ENCODE results near the gene HOXD9.

HOXD9 gene

GRCh38 chr2:176122683-176123410 is at the start of gene HOXD9:
TSS of gene HOXD9 (plus strand) at chr2:176122719. CDS start at chr2:176122769, 50 bp downstream.
- FAIRE-seq (no peak), DNase-seq (ENCODE audit: low spot score) (no peak)

DNA sequence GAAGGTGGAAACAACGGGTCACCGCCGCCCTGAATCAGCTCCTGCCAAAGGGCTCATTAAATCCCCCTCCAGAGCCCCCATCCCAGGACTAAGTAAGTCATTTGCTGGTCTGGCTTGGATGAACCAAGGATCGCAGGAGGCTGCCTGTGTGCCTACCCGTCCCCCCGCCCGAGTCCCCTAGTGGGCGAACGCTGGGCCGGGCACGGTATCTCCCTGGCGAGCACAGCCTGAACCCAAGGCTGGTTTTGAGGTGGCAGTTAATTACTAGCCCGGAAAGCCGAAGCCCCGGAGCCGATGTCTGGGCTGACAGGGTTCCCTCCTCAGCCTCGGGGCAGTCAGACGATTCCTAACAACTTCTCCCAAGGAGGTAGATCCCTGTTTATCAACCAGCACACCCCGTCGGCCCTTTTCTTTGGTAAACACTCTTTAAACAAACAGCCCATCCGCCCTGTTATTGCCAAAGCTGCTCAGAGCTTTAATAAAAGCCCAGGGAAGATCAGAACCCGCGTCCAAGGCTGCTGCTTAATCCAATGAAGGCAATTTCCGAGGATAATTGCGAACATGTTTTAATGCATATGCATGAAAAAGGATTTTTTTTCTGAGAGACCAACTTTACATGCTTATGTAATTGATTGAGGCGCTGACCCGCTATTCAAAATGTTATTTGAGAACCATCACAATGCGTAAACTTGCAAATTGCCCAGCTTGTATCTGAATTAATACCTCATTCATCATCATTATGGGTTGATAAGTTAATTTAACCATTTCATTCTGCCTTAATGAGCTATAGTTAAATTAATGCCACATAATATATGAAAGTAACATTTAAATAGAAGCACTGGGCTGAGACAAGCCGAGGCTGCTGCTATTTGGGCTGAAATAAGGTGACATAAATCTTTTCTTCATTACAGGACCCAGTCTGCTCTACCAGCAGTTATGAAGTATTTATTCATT is 49.3 kb upstream of the HOXD9 start:
- no peak for DNase-seq (ENCODE audit: low spot score)
- no peak for FAIRE-seq

DNA sequence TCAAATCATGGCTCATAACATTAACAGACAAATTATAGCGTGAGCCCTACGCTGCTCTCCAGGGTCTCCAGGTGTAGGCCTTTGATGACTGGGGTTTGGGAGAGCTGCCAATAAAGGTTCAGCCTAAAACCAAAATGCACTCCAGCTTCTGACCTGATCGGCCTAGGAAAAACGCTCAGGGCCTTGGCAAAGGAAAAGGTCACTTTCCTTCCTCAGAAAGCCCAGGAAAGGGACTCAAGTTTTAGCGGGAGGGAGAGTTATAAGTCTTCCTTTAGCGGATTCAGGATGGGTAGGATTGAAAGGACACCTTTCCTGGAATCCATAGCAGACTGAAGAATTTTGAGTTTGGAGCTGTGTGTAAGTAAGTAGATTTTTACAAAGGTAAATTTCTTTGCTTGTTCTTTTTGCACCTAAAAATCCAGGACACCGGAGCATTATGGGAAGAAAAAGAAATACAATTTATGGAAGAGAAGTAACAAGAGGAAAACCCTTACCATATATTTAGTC is 47.5 kb upstream of the HOXD9 start:
- DNase-seq (ENCODE audit: low spot score), result no peak
- FAIRE-seq, result no peak

DNA sequence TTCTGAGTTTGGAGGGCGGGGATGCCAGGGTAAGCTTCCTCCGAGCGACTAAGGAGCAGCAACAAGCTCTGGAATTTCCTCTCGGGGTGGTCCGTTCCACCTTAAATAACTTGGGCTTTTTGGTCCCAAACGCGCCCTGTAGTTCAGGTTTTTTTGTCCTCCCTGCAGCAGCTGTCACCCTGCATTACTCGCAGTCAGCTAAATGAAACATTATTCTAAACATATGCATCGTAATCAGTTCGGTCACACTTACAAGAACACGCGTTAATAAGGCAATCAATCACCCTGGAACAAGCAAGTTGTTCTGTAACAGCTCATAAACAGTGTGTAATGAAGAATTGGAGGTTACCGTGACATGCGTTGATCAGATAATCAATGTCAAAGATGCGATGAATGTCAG is 47.0 kb upstream of the HOXD9 start:
- FAIRE-seq (no peak), DNase-seq (ENCODE audit: low spot score) (no peak)

- FAIRE-seq (no peak), DNase-seq (ENCODE audit: low spot score) (no peak)
These were observed 46.5 kb upstream of the HOXD9 start for GRCh38 chr2:176076063-176076462.

DNA sequence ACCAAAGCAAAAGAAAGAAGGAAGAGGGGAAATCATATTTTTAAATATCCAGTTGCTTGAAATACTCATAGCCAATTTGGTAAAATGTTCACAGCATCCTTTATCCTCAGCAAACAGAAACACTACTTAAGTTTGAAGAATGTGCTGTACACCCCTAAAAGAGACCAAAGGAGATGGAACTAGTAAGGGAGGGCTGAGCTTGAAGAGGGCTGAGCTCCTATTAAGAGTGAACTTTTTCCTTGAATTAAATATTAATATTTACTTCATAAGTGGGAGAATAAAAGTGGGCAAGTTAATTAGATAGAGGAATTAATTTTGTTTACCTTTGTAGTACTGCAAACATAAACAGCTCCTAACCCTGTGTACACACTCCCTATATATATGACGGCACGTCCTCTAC is 45.7 kb upstream of the HOXD9 start:
- FAIRE-seq, result no peak
- DNase-seq (ENCODE audit: low spot score), result no peak

GRCh38 chr2:176078541-176079284 is 43.8 kb upstream of the HOXD9 start:
- DNase-seq (ENCODE audit: low spot score), result no peak
- FAIRE-seq, result no peak

DNA sequence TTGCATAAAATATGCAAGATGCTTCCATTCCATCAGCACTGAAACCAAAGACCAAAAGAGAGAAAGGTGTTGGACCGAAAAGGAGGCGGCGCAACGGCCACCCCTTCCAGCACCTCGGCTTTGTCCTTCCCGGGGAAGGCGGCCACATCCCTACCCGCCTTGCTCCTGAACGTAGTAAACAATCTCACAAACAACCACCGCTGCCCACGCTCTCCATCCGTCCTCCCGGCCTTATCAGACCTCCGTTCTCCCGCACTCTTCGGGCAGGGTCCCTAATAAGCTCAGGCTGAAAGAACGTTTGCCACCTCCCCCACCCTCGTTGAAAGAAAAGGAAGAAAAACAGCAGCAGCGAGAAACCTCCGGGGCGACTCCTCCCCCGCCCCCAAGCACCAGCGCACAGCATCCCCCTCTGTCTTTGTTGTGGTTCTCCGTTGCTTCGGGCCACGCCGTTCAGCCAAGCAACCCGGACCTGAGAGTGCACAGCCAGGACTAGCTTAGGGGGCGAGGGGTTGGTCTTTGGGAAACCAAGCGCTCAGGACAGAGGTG is 43.2 kb upstream of the HOXD9 start:
- DNase-seq (ENCODE audit: low spot score), result no peak
- FAIRE-seq, result no peak

- FAIRE-seq, result no peak
- peak; percentile 44 for DNase-seq (ENCODE audit: low spot score)
These were observed 42.5 kb upstream of the HOXD9 start for GRCh38 chr2:176079831-176080539.

DNA sequence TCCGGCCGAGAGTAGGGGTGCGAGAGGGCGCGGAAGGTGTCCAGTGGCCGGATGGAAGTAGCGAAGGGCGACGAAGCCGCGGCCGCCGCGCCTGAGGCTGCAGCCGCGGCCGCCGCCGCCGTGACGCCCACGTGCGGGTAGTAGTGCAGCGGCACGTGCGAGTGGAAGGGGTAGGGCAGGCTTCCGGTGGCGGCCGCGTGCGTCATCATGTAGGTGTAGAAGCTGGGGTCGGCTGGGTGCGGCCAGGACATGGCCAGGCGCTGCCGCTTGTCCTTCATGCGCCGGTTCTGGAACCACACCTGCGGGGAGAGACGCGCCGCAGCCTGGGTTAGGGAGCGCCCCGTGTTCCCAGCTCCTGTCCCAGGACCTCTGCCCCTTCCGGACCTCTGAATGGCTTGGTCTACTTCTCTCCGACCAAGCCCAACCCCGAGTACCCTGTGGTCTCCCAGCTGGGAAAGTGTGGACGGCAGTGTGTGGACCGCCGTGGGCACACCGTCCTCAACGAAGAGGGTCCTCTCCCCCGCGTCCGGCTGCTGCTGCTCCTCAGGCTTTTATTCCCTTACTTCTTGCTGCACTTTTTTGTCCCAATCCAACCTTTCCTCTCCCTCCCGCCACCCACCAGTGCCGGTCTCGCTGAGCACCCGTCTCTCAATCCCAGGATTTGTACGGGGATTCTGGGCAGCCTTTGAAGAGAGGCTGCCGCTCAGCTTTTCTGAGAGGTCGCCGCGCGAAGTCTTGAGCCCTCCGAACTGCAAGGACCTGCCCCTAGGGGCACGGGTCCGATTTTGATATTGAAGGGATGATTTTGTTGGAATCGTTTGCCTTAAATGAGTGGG is 41.8 kb upstream of the HOXD9 start:
- no peak for DNase-seq (ENCODE audit: low spot score)
- no peak for FAIRE-seq

DNA sequence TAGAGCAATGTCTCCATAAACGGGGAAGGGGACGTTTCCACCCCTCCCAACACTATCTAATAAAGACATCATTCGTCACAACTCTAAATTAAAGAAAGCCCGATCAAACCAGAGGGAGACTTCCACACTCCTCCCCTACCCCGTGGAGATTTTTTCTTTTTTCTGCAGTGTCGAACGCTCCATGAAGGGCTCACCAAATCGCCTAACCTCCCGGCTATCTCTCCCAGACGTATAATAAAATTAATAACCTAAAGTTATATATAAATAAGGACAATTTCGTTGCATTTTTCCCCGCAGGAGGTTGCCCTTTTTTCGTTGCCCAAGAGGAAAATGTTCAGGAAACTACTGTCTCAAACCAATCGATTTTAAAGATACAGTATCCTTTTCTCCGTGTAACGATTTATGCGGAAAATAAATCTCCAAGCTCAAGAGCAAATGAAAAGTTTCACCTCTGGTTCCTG is 41.1 kb upstream of the HOXD9 start:
- FAIRE-seq (no peak), DNase-seq (ENCODE audit: low spot score) (no peak)

DNA sequence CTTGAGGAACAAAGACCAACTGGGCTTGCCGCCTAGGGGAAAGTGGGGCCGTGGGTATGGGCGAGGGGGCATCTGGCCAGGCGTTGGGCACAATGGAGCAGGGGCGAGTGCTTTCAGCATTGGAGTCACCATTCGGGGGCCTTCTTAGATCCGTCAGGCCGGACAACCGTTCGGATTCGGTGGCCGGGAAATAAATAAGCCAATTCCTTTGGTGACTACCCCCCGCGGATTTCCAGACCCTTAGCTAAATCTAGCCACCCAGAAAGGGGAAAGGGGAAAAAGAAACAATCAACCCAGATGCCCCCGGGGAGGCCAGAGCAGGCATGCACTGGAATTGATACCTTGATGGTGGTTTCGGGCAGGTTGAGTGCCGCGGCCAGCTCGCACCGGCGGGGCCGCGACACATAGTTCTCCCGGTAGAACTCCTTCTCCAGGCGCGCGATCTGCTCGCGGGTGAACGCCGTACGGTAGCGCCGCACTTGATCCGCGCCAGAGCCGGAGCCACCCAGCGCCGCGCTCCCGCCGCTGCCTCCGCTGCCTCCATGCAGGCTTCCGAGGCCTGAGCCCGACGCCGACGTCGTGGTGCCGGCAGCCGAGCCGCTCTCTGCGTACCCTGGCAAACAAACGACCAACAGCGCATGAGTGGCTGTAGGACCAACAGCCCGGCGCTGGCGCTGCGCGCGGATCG is 40.5 kb upstream of the HOXD9 start:
- FAIRE-seq (no peak), DNase-seq (ENCODE audit: low spot score) (no peak)

- DNase-seq (ENCODE audit: low spot score), result no peak
- FAIRE-seq, result no peak
These were observed 40.0 kb upstream of the HOXD9 start for GRCh38 chr2:176082525-176082823.

- FAIRE-seq (no peak), DNase-seq (ENCODE audit: low spot score) (no peak)
These were observed 39.4 kb upstream of the HOXD9 start for GRCh38 chr2:176082824-176083751.

DNA sequence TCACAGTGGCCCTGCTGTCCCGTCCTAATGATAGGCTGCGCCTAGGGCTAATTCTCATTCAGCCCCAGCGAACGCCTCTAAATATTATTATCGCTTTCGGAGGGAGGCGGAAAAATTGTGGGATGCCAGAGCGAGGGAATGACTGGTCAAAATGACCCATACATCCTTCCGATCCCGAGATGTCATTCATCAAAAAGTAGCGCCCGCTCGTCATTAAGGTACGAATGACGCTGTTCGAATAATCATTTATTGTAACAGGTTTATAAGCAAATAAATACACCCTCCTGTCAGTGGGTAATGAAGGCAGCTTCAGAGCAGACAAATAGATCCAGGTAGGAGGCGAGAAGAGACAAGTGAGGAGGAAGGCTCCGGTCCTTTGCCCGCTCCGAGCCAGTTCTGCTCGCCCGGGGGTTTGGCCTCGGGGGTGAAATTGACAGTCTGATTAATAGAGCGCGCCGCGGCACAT is 38.7 kb upstream of the HOXD9 start, which contains the start of gene EVX2:
Gene EVX2 (minus strand): TSS at position 167 of the 466 bp plus-strand sequence. CDS start 186 bp downstream, outside the sequence.
- DNase-seq (ENCODE audit: low spot score) (no peak), FAIRE-seq (no peak)

- no peak for FAIRE-seq
- DNase-seq (ENCODE audit: low spot score), result no peak
These were observed 37.9 kb upstream of the HOXD9 start for GRCh38 chr2:176084611-176085119.

DNA sequence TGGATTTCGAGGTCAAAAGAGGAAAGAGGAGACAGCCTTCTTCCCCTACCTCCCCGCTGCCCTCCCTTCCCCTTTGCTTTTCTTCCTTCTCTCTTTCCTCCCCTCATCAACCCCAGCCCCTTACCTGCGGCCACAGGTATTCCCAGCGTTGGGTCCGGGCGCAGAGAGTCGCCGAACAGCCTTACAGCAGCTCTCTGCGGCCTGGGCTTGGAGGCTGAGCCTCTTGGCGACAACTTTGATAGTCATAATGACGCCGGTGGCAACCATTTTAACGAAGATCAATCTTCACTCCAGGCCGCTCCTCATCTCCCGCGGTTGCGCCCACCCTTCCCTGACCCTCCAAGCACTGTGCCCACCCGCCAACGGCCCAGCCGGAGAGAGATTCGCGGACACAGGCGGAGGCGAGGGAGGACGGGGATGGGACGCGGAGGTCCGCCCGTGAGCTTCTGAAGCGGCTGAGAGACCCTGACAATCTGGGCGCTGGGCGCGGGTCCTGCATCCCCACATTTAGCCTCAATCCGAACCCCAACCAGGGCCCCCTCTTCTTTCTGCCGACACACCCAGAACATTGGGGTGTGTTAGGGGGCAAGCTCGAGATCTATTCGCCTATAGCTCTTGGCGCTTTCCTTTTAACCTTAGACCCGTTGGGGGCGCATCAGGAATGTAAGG is 37.3 kb upstream of the HOXD9 start:
- DNase-seq (ENCODE audit: low spot score) (no peak), FAIRE-seq (no peak)

Data from RCC 7860 (cell line).